GM19328 (cell line): ENCODE results near the gene MT4.

Source experiments
- ATAC-seq: cut with Tn5 transposase; IDR thresholded peaks from one replicate; pipeline ENCODE4 v1.9.1; 2021; ENCODE audit warnings: mild to moderate bottlenecking, moderate library complexity; ENCODE audit not compliant: unreplicated experiment

Gene MT4

GRCh38 chr16:56564793-56565477 is at the start of gene MT4:
Gene MT4 (plus strand): TSS chr16:56565073. CDS start chr16:56565129, 56 bp downstream.
- ATAC-seq, result no peak

GRCh38 chr16:56515665-56516064 is 49.2 kb upstream of the MT4 start:
- no peak for ATAC-seq

- ATAC-seq, result no peak
These were observed 47.7 kb upstream of the MT4 start for GRCh38 chr16:56517206-56517605.

- no peak for ATAC-seq
These were observed 46.4 kb upstream of the MT4 start for GRCh38 chr16:56518425-56518824.

- ATAC-seq, result peak; percentile 84
These were observed 45.2 kb upstream of the MT4 start, which contains the start of gene BBS2 for GRCh38 chr16:56519459-56520250. Gene BBS2 (minus strand): TSS chr16:56520024. CDS start chr16:56519862, 162 bp downstream.

GRCh38 chr16:56520251-56520577 is 44.7 kb upstream of the MT4 start:
- no peak for ATAC-seq

- no peak for ATAC-seq
These were observed 39.6 kb upstream of the MT4 start for GRCh38 chr16:56525236-56525635.

- no peak for ATAC-seq
These were observed 34.0 kb upstream of the MT4 start for GRCh38 chr16:56530872-56531271.

GRCh38 chr16:56532714-56533113 is 32.2 kb upstream of the MT4 start:
- no peak for ATAC-seq

- no peak for ATAC-seq
These were observed 30.0 kb upstream of the MT4 start for GRCh38 chr16:56534847-56535383.

GRCh38 chr16:56538331-56538730 is 26.5 kb upstream of the MT4 start:
- no peak for ATAC-seq

GRCh38 chr16:56539656-56540055 is 25.2 kb upstream of the MT4 start:
- ATAC-seq, result no peak

GRCh38 chr16:56542039-56542438 is 22.8 kb upstream of the MT4 start:
- no peak for ATAC-seq

GRCh38 chr16:56547120-56547948 is 17.5 kb upstream of the MT4 start:
- no peak for ATAC-seq

GRCh38 chr16:56547949-56548567 is 16.8 kb upstream of the MT4 start:
- no peak for ATAC-seq

- ATAC-seq, result no peak
These were observed 15.7 kb upstream of the MT4 start for GRCh38 chr16:56549161-56549560.

- ATAC-seq, result no peak
These were observed 15.0 kb upstream of the MT4 start for GRCh38 chr16:56549744-56550385.

- no peak for ATAC-seq
These were observed 12.8 kb upstream of the MT4 start for GRCh38 chr16:56551796-56552738.

- no peak for ATAC-seq
These were observed 10.4 kb upstream of the MT4 start for GRCh38 chr16:56554441-56554840.
